Measurements from ENCODE around the gene PDXDC1.
A peak's percentile ranks its signal among the peaks of the same experiment; 100 is the strongest.

Gene PDXDC1

GRCh38 chr16:14958970-14959369 is 15.9 kb upstream of the PDXDC1 start:
- Histone ChIP-seq H3K18ac (ENCODE audit: low read length) (no peak overlapping the region), H3K27ac (ENCODE audit: low read depth, low read length) (no peak overlapping the region), H3K9me3 (ENCODE audit: insufficient read depth, low read depth, low read length) (no peaks in the 10 kb centered on the region), H3K79me1 (ENCODE audit: low read length) (no peaks in the 10 kb centered on the region), H3K23ac (ENCODE audit: low read length) (no peak overlapping the region), H4K91ac (ENCODE audit: low read depth, low read length) (no peak overlapping the region), H3K36me3 (ENCODE audit: control insufficient read depth in 1 of 2, insufficient read depth in 2 of 2, low read length in 2 of 2) (no peaks in the 10 kb centered on the region), H4K12ac (ENCODE audit: low read depth, low read length) (no peak overlapping the region), H3K4ac (ENCODE audit: low read depth, low read length) (no peak overlapping the region), H3K4me2 (ENCODE audit: low read length) (no peak overlapping the region), H2AK5ac (ENCODE audit: low read length) (no peak overlapping the region), H3K4me3 (ENCODE audit: low read depth, low read length) (no peak overlapping the region), H3K4me1 (ENCODE audit: control insufficient read depth in 1 of 2, insufficient read depth in 2 of 2, low read length in 2 of 2) (no peaks in the 10 kb centered on the region), H4K8ac (ENCODE audit: low read depth, low read length) (no peak overlapping the region), H2AFZ (ENCODE audit: insufficient read depth, low read length, poor library complexity) (no peak overlapping the region), H3K27me3 (ENCODE audit: insufficient read depth, low read length) (no peaks in the 10 kb centered on the region), H2BK120ac (ENCODE audit: insufficient read depth, low read length, poor library complexity) (no peak overlapping the region), H3K9ac (ENCODE audit: low read length) (no peak overlapping the region), H2BK12ac (ENCODE audit: low read length) (no peak overlapping the region), H3K14ac (ENCODE audit: low read length) (no peak overlapping the region), H3K79me2 (ENCODE audit: control insufficient read depth, insufficient read depth, low read length, poor library complexity) (no peaks in the 10 kb centered on the region), H2BK5ac (ENCODE audit: low read depth, low read length, poor library complexity) (no peak overlapping the region)
- DNase-seq, result peak in 1 of 2 donors; percentile 51
- no CpG with 5 or more reads among the region's 7 CpGs for WGBS (ENCODE audit: extremely low coverage, insufficient coverage, insufficient read length)

- no peak overlapping the region for H2BK120ac ChIP-seq (ENCODE audit: insufficient read depth, low read length, poor library complexity)
- no peak overlapping the region for H3K23ac ChIP-seq (ENCODE audit: low read length)
- no peak overlapping the region for H3K9ac ChIP-seq (ENCODE audit: low read length)
- H2AK5ac ChIP-seq (ENCODE audit: low read length), result no peak overlapping the region
- no peak overlapping the region for H3K4me2 ChIP-seq (ENCODE audit: low read length)
- H2AFZ ChIP-seq (ENCODE audit: insufficient read depth, low read length, poor library complexity), result no peak overlapping the region
- H3K9me3 ChIP-seq (ENCODE audit: insufficient read depth, low read depth, low read length), result no peaks in the 10 kb centered on the region
- H4K8ac ChIP-seq (ENCODE audit: low read depth, low read length), result no peak overlapping the region
- no peak overlapping the region for H4K91ac ChIP-seq (ENCODE audit: low read depth, low read length)
- H3K36me3 ChIP-seq (ENCODE audit: control insufficient read depth in 1 of 2, insufficient read depth in 2 of 2, low read length in 2 of 2), result no peaks in the 10 kb centered on the region
- no peak overlapping the region for H2BK12ac ChIP-seq (ENCODE audit: low read length)
- H3K4me1 ChIP-seq (ENCODE audit: control insufficient read depth in 1 of 2, insufficient read depth in 2 of 2, low read length in 2 of 2), result no peaks in the 10 kb centered on the region
- H3K4me3 ChIP-seq (ENCODE audit: low read depth, low read length), result no peak overlapping the region
- H2BK5ac ChIP-seq (ENCODE audit: low read depth, low read length, poor library complexity), result no peak overlapping the region
- H3K18ac ChIP-seq (ENCODE audit: low read length), result no peak overlapping the region
- WGBS (ENCODE audit: extremely low coverage, insufficient coverage, insufficient read length), result no CpG with 5 or more reads among the region's 11 CpGs
- DNase-seq, result no peak
- H3K4ac ChIP-seq (ENCODE audit: low read depth, low read length), result no peak overlapping the region
- H3K79me1 ChIP-seq (ENCODE audit: low read length), result no peaks in the 10 kb centered on the region
- no peak overlapping the region for H3K27ac ChIP-seq (ENCODE audit: low read depth, low read length)
- H3K27me3 ChIP-seq (ENCODE audit: insufficient read depth, low read length), result no peaks in the 10 kb centered on the region
- no peaks in the 10 kb centered on the region for H3K79me2 ChIP-seq (ENCODE audit: control insufficient read depth, insufficient read depth, low read length, poor library complexity)
- H4K12ac ChIP-seq (ENCODE audit: low read depth, low read length), result no peak overlapping the region
- H3K14ac ChIP-seq (ENCODE audit: low read length), result no peak overlapping the region
These were observed 13.2 kb upstream of the PDXDC1 start for GRCh38 chr16:14961405-14962186.

GRCh38 chr16:14963281-14964173 is 11.3 kb upstream of the PDXDC1 start:
- Histone ChIP-seq H3K79me1 (ENCODE audit: low read length) (no peaks in the 10 kb centered on the region), H2AFZ (ENCODE audit: insufficient read depth, low read length, poor library complexity) (no peak overlapping the region), H2BK120ac (ENCODE audit: insufficient read depth, low read length, poor library complexity) (no peak overlapping the region), H3K27me3 (ENCODE audit: insufficient read depth, low read length) (no peaks in the 10 kb centered on the region), H3K4ac (ENCODE audit: low read depth, low read length) (no peak overlapping the region), H3K4me3 (ENCODE audit: low read depth, low read length) (no peak overlapping the region), H3K36me3 (ENCODE audit: control insufficient read depth in 1 of 2, insufficient read depth in 2 of 2, low read length in 2 of 2) (no peaks in the 10 kb centered on the region), H3K27ac (ENCODE audit: low read depth, low read length) (no peak overlapping the region), H3K18ac (ENCODE audit: low read length) (no peak overlapping the region), H2BK5ac (ENCODE audit: low read depth, low read length, poor library complexity) (no peak overlapping the region), H3K23ac (ENCODE audit: low read length) (no peak overlapping the region), H2BK12ac (ENCODE audit: low read length) (no peak overlapping the region), H4K8ac (ENCODE audit: low read depth, low read length) (no peak overlapping the region), H3K14ac (ENCODE audit: low read length) (no peak overlapping the region), H3K9me3 (ENCODE audit: insufficient read depth, low read depth, low read length) (no peaks in the 10 kb centered on the region), H3K4me1 (ENCODE audit: control insufficient read depth in 1 of 2, insufficient read depth in 2 of 2, low read length in 2 of 2) (no peaks in the 10 kb centered on the region), H4K12ac (ENCODE audit: low read depth, low read length) (no peak overlapping the region), H3K4me2 (ENCODE audit: low read length) (no peak overlapping the region), H3K9ac (ENCODE audit: low read length) (no peak overlapping the region), H4K91ac (ENCODE audit: low read depth, low read length) (no peak overlapping the region), H2AK5ac (ENCODE audit: low read length) (no peak overlapping the region), H3K79me2 (ENCODE audit: control insufficient read depth, insufficient read depth, low read length, poor library complexity) (no peaks in the 10 kb centered on the region)
- no CpG with 5 or more reads among the region's 8 CpGs for WGBS (ENCODE audit: extremely low coverage, insufficient coverage, insufficient read length)
- DNase-seq, result peak; percentile 57 to 68

- H3K9me3 ChIP-seq (ENCODE audit: insufficient read depth, low read depth, low read length), result no peaks in the 10 kb centered on the region
- no peak overlapping the region for H3K14ac ChIP-seq (ENCODE audit: low read length)
- no peaks in the 10 kb centered on the region for H3K79me1 ChIP-seq (ENCODE audit: low read length)
- H3K79me2 ChIP-seq (ENCODE audit: control insufficient read depth, insufficient read depth, low read length, poor library complexity), result no peaks in the 10 kb centered on the region
- H3K9ac ChIP-seq (ENCODE audit: low read length), result no peak overlapping the region
- H3K4me3 ChIP-seq (ENCODE audit: low read depth, low read length), result no peak overlapping the region
- WGBS (ENCODE audit: extremely low coverage, insufficient coverage, insufficient read length), result no CpG with 5 or more reads among the region's 17 CpGs
- H3K23ac ChIP-seq (ENCODE audit: low read length), result no peak overlapping the region
- H4K12ac ChIP-seq (ENCODE audit: low read depth, low read length), result no peak overlapping the region
- H3K27me3 ChIP-seq (ENCODE audit: insufficient read depth, low read length), result no peaks in the 10 kb centered on the region
- no peak overlapping the region for H2BK120ac ChIP-seq (ENCODE audit: insufficient read depth, low read length, poor library complexity)
- H3K27ac ChIP-seq (ENCODE audit: low read depth, low read length), result no peak overlapping the region
- H4K91ac ChIP-seq (ENCODE audit: low read depth, low read length), result no peak overlapping the region
- H3K4me1 ChIP-seq (ENCODE audit: control insufficient read depth in 1 of 2, insufficient read depth in 2 of 2, low read length in 2 of 2), result no peaks in the 10 kb centered on the region
- DNase-seq, result no peak
- no peak overlapping the region for H2BK12ac ChIP-seq (ENCODE audit: low read length)
- H3K36me3 ChIP-seq (ENCODE audit: control insufficient read depth in 1 of 2, insufficient read depth in 2 of 2, low read length in 2 of 2), result no peaks in the 10 kb centered on the region
- no peak overlapping the region for H2AK5ac ChIP-seq (ENCODE audit: low read length)
- H3K4me2 ChIP-seq (ENCODE audit: low read length), result no peak overlapping the region
- no peak overlapping the region for H3K18ac ChIP-seq (ENCODE audit: low read length)
- H3K4ac ChIP-seq (ENCODE audit: low read depth, low read length), result no peak overlapping the region
- no peak overlapping the region for H4K8ac ChIP-seq (ENCODE audit: low read depth, low read length)
- H2BK5ac ChIP-seq (ENCODE audit: low read depth, low read length, poor library complexity), result no peak overlapping the region
- no peak overlapping the region for H2AFZ ChIP-seq (ENCODE audit: insufficient read depth, low read length, poor library complexity)
These were observed 9.5 kb upstream of the PDXDC1 start for GRCh38 chr16:14965328-14965727.
